Left lung (tissue), 10 donors: ENCODE data around the gene NRIP2. TPM values are rescaled to one million over a fixed set of nuclear protein-coding genes. Genes with fewer than 3 reads are reported as not detected.

Source experiments
- ATAC-seq: fragments of 200-7000 bp; cut with Tn5 transposase; one replicate; pipeline ENCODE4 v1.9.1; 2020; ENCODE audit warnings: moderate library complexity
- DNase-seq, 4 donors: peaks; one replicate each; pipeline ENCODE4 v3.0.0-alpha.2; 2013 to 2020
- H3K27ac ChIP-seq, 2 donors: fragments of 200-600 bp; sonication (generic) in 1 of 2; one replicate each; pipeline versions ENCODE4 v1.5.0 to v1.8.0; 2020 to 2021
- H3K27me3 ChIP-seq, 2 donors: fragments of 200-600 bp; sonication (generic) in 1 of 2; one replicate each; pipeline versions ENCODE4 v1.5.0 to v1.8.0; 2020 to 2021
- H3K36me3 ChIP-seq, 2 donors: fragments of 200-600 bp; sonication (generic) in 1 of 2; one replicate each; pipeline versions ENCODE4 v1.5.0 to v1.8.0; 2020 to 2021
- H3K4me1 ChIP-seq, 2 donors: fragments of 200-600 bp; one replicate each; pipeline ENCODE4 v1.8.0; 2021
- H3K4me3 ChIP-seq, 2 donors: fragments of 200-600 bp; sonication (generic) in 1 of 2; one replicate each; pipeline versions ENCODE4 v1.5.0 to v1.8.0; 2020 to 2021; ENCODE audit warnings: mild to moderate bottlenecking in 1 of 2
- H3K9me3 ChIP-seq, 2 donors: fragments of 200-600 bp; sonication (generic) in 1 of 2; one replicate each; pipeline versions ENCODE4 v1.5.0 to v1.8.0; 2020 to 2021
- CTCF ChIP-seq, 2 donors: fragments of 200-600 bp; sonication (generic) in 1 of 2; IDR thresholded peaks; one replicate each; pipeline versions ENCODE4 v1.5.0 to v1.8.0; 2021; ENCODE audit warnings: antibody characterized with exemption in 2 of 2
- intact Hi-C, 2 donors: fragments of 100-400 bp; cut with DNase I; formaldehyde crosslinking; loops; one replicate each; pipeline versions ENCODE4 v1.11.2 to v1.14.2; 2022
- polyA plus RNA-seq, 6 donors: library from polyadenylated mRNA; unstranded; fragments of 120-200 nt; gene quantifications; one replicate each; pipeline ENCODE4 v1.2.1, GENCODE V29; 2013; ENCODE audit not compliant: insufficient read length in 6 of 6
- total RNA-seq, 2 donors: library from RNA; stranded (reverse); fragmentation: NEBNext Ultra II Directional; extraction: Animal tissue kit (Norgen Biotek cat#: 25700); gene quantifications; one replicate each; pipeline ENCODE4 v1.2.1, GENCODE V29; 2021
- donor health status: DM: no; HTN: yes; CAD: no.
- donor health status: DM: no; HTN: no; CAD: no.

NRIP2 gene
- total and polyA plus RNA-seq, 8 donors = 0.79 to 8.1 (median 7.1) TPM

- no peak for DNase-seq
- peaks cover 0 to 6% of the 10 kb centered on the region in 2 donors for H3K27me3 ChIP-seq
- H3K9me3 ChIP-seq = no peaks in the 10 kb centered on the region
- H3K4me3 ChIP-seq = no peak overlapping the region
- intact Hi-C loops = no loop called here
- no peaks in the 10 kb centered on the region for H3K4me1 ChIP-seq
- H3K27ac ChIP-seq = no peak overlapping the region
- ATAC-seq = peak; percentile 15
- peaks cover 0 to 33% of the 10 kb centered on the region in 2 donors for H3K36me3 ChIP-seq
- no peak for TF ChIP-seq CTCF (IDR thresholded peaks at IDR 0.05)
These were observed 1.0 kb downstream of the NRIP2 start for GRCh38 chr12:2833810-2834209.

- ATAC-seq (no peak), DNase-seq (no peak)
- TF ChIP-seq CTCF (IDR thresholded peaks at IDR 0.05) = no peak
- H3K27ac ChIP-seq = no peak overlapping the region
- H3K4me3 ChIP-seq = no peak overlapping the region
- H3K36me3 ChIP-seq = peaks cover 0 to 36% of the 10 kb centered on the region in 2 donors
- peaks cover 0 to 6% of the 10 kb centered on the region in 2 donors for H3K27me3 ChIP-seq
- H3K4me1 ChIP-seq = no peaks in the 10 kb centered on the region
- no peaks in the 10 kb centered on the region for H3K9me3 ChIP-seq
- intact Hi-C loops = no loop called here
These were observed 1.5 kb downstream of the NRIP2 start for GRCh38 chr12:2833327-2833726.

- ATAC-seq (no peak), DNase-seq (no peak)
- intact Hi-C loops = no loop called here
- no peak overlapping the region for H3K4me3 ChIP-seq
- no peaks in the 10 kb centered on the region for H3K9me3 ChIP-seq
- H3K27me3 ChIP-seq = peaks cover 0 to 6% of the 10 kb centered on the region in 2 donors
- no peak for TF ChIP-seq CTCF (IDR thresholded peaks at IDR 0.05)
- H3K36me3 ChIP-seq = peaks cover 0 to 40% of the 10 kb centered on the region in 2 donors
- H3K4me1 ChIP-seq = no peaks in the 10 kb centered on the region
- H3K27ac ChIP-seq = no peak overlapping the region
These were observed 2.2 kb downstream of the NRIP2 start for GRCh38 chr12:2832550-2833127.

GRCh38 chr12:2829275-2829674 is 5.6 kb downstream of the NRIP2 start:
- no peak for DNase-seq

More at GRCh38 chr12:2829275-2829674, 5.6 kb downstream of the NRIP2 start:
- H3K27me3 ChIP-seq = peaks cover 0 to under 1% of the 10 kb centered on the region in 2 donors
- no peak for TF ChIP-seq CTCF (IDR thresholded peaks at IDR 0.05)
- ATAC-seq = no peak
- H3K9me3 ChIP-seq = no peaks in the 10 kb centered on the region
- intact Hi-C loops = no loop called here
- no peak overlapping the region for H3K4me3 ChIP-seq
- H3K36me3 ChIP-seq = peaks cover 0 to 73% of the 10 kb centered on the region in 2 donors
- H3K27ac ChIP-seq = no peak overlapping the region
- no peaks in the 10 kb centered on the region for H3K4me1 ChIP-seq
